HG03139 (cell line): Measurements from ENCODE around the gene CD200.

Experiments used
- ATAC-seq: cut with Tn5 transposase; IDR thresholded peaks from one replicate; pipeline ENCODE4 v1.9.1; 2021; ENCODE audit not compliant: unreplicated experiment

Gene CD200

DNA sequence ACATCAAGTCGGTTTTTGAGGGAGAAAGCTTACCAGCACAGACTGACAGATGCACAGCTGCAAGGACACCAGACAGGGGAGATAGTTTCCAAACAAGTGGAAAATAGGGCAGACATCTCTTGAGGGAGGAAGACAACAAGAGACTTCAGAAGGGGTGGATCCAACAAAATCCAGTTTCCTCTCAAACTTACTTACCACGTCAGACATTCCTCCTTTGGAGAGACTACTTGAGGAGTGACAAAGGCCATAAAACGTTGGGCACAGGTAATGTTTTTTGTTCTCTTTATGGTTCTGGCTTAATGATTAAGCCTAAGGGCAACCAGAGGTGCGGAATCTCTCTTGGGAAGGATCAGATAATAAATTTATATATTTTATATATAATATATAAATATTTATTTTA lies 76.1 kb downstream of the CD200 start:
- ATAC-seq = no peak

DNA sequence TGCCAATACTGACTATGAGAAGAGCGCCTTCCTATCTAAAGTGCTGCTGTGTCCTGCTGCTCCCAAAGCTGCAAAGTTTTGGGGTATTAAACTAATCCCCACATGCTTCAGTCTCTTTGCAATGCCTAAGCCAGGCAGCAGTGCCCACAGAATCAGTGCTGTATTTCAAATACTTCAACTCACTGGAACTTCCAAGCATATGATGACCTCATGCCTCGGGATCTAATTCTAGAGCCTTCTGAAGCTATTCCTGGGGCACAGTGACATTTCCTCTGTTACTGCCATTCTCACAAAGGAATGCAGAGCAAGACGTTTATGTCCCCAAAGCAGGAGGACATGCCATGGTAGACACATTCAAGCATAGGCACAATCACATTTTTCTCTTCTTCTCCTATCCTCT lies 78.5 kb downstream of the CD200 start:
- ATAC-seq = no peak
